ENCODE data around the gene HDHD5.

Gene HDHD5

GRCh38 chr22:17137861-17138425, 21.1 kb downstream of the HDHD5 start:
- DNase-seq (ENCODE audit: low read depth, low spot score): no peak
- in situ Hi-C loops (cut with HindIII; ENCODE audit: low sequenced_read_pairs): no loop called here
- H3K4me3 ChIP-seq (ENCODE audit: low read depth, low read length): no peak overlapping the region
- no peak for TF ChIP-seq CTCF (IDR thresholded peaks at IDR 0.05; ENCODE audit: low read depth, low read length)

- DNase-seq (ENCODE audit: low read depth, low spot score): no peak
- no peak overlapping the region for H3K4me3 ChIP-seq (ENCODE audit: low read depth, low read length)
- no peak for TF ChIP-seq CTCF (IDR thresholded peaks at IDR 0.05; ENCODE audit: low read depth, low read length)
- in situ Hi-C loops (cut with HindIII; ENCODE audit: low sequenced_read_pairs): no loop called here
These were observed 21.9 kb downstream of the HDHD5 start for GRCh38 chr22:17137170-17137569.

- in situ Hi-C loops (cut with HindIII; ENCODE audit: low sequenced_read_pairs): no loop called here
- TF ChIP-seq CTCF (IDR thresholded peaks at IDR 0.05; ENCODE audit: low read depth, low read length): no peak
- H3K4me3 ChIP-seq (ENCODE audit: low read depth, low read length): no peak overlapping the region
- no peak for DNase-seq (ENCODE audit: low read depth, low spot score)
These were observed 23.8 kb downstream of the HDHD5 start for GRCh38 chr22:17135153-17135760.

- H3K4me3 ChIP-seq (ENCODE audit: low read depth, low read length): no peak overlapping the region
- DNase-seq (ENCODE audit: low read depth, low spot score): no peak
- in situ Hi-C loops (cut with HindIII; ENCODE audit: low sequenced_read_pairs): no loop called here
- TF ChIP-seq CTCF (IDR thresholded peaks at IDR 0.05; ENCODE audit: low read depth, low read length): no peak
These were observed 25.9 kb downstream of the HDHD5 start for GRCh38 chr22:17133137-17133536.

GRCh38 chr22:17132112-17132511, 27.0 kb downstream of the HDHD5 start:
- DNase-seq (ENCODE audit: low read depth, low spot score): no peak
- no peak for TF ChIP-seq CTCF (IDR thresholded peaks at IDR 0.05; ENCODE audit: low read depth, low read length)
- no peak overlapping the region for H3K4me3 ChIP-seq (ENCODE audit: low read depth, low read length)
- in situ Hi-C loops (cut with HindIII; ENCODE audit: low sequenced_read_pairs): no loop called here

GRCh38 chr22:17131686-17132085, 27.4 kb downstream of the HDHD5 start:
- DNase-seq (ENCODE audit: low read depth, low spot score): no peak
- no peak for TF ChIP-seq CTCF (IDR thresholded peaks at IDR 0.05; ENCODE audit: low read depth, low read length)
- no peak overlapping the region for H3K4me3 ChIP-seq (ENCODE audit: low read depth, low read length)
- in situ Hi-C loops (cut with HindIII; ENCODE audit: low sequenced_read_pairs): no loop called here
